Right lobe of liver (tissue), 4 donors: ENCODE results near the gene SFSWAP.
"Not testable (repeated sequence)": the region's sequence is repeated elsewhere in the genome, so short reads cannot be mapped to it uniquely, and the experiment has no call there.

Experiments
- POLR2A ChIP-seq: fragments of 450-650 bp; IDR thresholded peaks from one replicate; pipeline ENCODE4 v1.6.1; 2017; ENCODE audit warnings: antibody characterized with exemption, mild to moderate bottlenecking
- TF ChIP-seq, protein P1 (sequence below), 4 donors: fragments of 200-600 bp in 3 of 4; fragments of 450-650 bp in 1 of 4; IDR thresholded peaks; one replicate each; pipeline versions ENCODE4 v1.5.1 to v1.8.0; 2016 to 2022; ENCODE audit warnings: antibody characterized with exemption in 4 of 4, mild to moderate bottlenecking in 2 of 4
- donor health status: DM: no; HTN: no; CAD: no.
- donor health status: DM: no; HTN: no; CAD: no.
- donor health status: DM: no; HTN: yes; CAD: no.

DNA sequence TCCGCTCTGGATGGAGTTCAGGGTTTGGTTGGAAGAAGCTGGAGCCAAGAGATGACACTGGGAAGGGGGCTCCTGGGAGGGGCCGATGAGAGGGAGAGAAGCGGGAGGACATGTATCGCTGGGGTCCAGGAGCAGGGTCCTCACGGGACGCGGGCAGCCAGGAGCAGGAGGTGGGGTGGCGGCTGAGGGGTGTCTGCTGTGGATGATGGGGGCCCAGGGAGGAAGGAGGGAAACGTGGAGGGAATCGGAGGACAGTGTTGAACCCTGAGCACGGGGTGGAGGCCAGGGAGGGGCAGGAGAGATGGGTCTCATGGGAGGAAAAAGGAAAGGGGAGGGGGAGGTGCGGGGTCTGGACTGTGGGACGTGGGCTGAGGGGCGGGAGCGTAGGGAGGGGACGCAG is 31.7 kb upstream of the SFSWAP start:
- TF ChIP-seq POLR2A, result not testable (repeated sequence)
- TF ChIP-seq, protein P1, sequence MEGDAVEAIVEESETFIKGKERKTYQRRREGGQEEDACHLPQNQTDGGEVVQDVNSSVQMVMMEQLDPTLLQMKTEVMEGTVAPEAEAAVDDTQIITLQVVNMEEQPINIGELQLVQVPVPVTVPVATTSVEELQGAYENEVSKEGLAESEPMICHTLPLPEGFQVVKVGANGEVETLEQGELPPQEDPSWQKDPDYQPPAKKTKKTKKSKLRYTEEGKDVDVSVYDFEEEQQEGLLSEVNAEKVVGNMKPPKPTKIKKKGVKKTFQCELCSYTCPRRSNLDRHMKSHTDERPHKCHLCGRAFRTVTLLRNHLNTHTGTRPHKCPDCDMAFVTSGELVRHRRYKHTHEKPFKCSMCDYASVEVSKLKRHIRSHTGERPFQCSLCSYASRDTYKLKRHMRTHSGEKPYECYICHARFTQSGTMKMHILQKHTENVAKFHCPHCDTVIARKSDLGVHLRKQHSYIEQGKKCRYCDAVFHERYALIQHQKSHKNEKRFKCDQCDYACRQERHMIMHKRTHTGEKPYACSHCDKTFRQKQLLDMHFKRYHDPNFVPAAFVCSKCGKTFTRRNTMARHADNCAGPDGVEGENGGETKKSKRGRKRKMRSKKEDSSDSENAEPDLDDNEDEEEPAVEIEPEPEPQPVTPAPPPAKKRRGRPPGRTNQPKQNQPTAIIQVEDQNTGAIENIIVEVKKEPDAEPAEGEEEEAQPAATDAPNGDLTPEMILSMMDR (IDR thresholded peaks at IDR 0.05), result not testable (repeated sequence)
